GM18951 (cell line): ENCODE measurements around the gene BPIFB6.

Experiments used
- POLR2A ChIP-seq: IDR thresholded peaks from 4 replicates; pipeline ENCODE4 v1.6.1; 2011; ENCODE audit warnings: mild to moderate bottlenecking; ENCODE audit not compliant: insufficient read length, insufficient read depth; ENCODE audit errors: extremely low read depth
- in situ Hi-C: fragments of 300-500 bp; cut with MboI; formaldehyde crosslinking; loops from one replicate; pipeline ENCODE4 v1.12.0; 2022; ENCODE audit warnings: low sequenced_read_pairs, mixed read lengths, inconsistent platforms; ENCODE audit not compliant: unreplicated experiment

Gene BPIFB6

GRCh38 chr20:33063271-33063670 is 31.8 kb downstream of the BPIFB6 start:
- in situ Hi-C loops: no loop called here
- TF ChIP-seq POLR2A: no peak

- in situ Hi-C loops: no loop called here
- no peak for TF ChIP-seq POLR2A
Measured at GRCh38 chr20:33064572-33065287, 33.3 kb downstream of the BPIFB6 start.

- no peak for TF ChIP-seq POLR2A
- in situ Hi-C loops: no loop called here
Measured at GRCh38 chr20:33065785-33066184, 34.3 kb downstream of the BPIFB6 start.

- in situ Hi-C loops: no loop called here
- TF ChIP-seq POLR2A: no peak
Measured at GRCh38 chr20:33067806-33068205, 36.4 kb downstream of the BPIFB6 start.

- no peak for TF ChIP-seq POLR2A
- in situ Hi-C loops: no loop called here
Measured at GRCh38 chr20:33068251-33068939, 36.9 kb downstream of the BPIFB6 start.

GRCh38 chr20:33069673-33070072 is 38.2 kb downstream of the BPIFB6 start:
- TF ChIP-seq POLR2A: no peak
- in situ Hi-C loops: no loop called here

- in situ Hi-C loops: no loop called here
- TF ChIP-seq POLR2A: no peak
Measured at GRCh38 chr20:33070111-33071053, 38.9 kb downstream of the BPIFB6 start.

GRCh38 chr20:33071198-33071597 is 39.8 kb downstream of the BPIFB6 start:
- TF ChIP-seq POLR2A: no peak
- in situ Hi-C loops: no loop called here

GRCh38 chr20:33072362-33072761 is 40.9 kb downstream of the BPIFB6 start:
- in situ Hi-C loops: no loop called here

GRCh38 chr20:33072813-33073212 is 41.4 kb downstream of the BPIFB6 start:
- in situ Hi-C loops: no loop called here
- TF ChIP-seq POLR2A: no peak

More at GRCh38 chr20:33072362-33072761, 40.9 kb downstream of the BPIFB6 start:
- no peak for TF ChIP-seq POLR2A

GRCh38 chr20:33074675-33075074 is 43.2 kb downstream of the BPIFB6 start:
- in situ Hi-C loops: no loop called here
- no peak for TF ChIP-seq POLR2A

- in situ Hi-C loops: no loop called here
- no peak for TF ChIP-seq POLR2A
Measured at GRCh38 chr20:33075281-33075680, 43.8 kb downstream of the BPIFB6 start.
